Measurements from ENCODE around the gene AQP11. TPM values are rescaled to one million over a fixed set of nuclear protein-coding genes. Genes with fewer than 3 reads are reported as not detected.

The AQP11 gene
- total RNA-seq, 1 donor from 2014 or later: 2.1 TPM

DNA sequence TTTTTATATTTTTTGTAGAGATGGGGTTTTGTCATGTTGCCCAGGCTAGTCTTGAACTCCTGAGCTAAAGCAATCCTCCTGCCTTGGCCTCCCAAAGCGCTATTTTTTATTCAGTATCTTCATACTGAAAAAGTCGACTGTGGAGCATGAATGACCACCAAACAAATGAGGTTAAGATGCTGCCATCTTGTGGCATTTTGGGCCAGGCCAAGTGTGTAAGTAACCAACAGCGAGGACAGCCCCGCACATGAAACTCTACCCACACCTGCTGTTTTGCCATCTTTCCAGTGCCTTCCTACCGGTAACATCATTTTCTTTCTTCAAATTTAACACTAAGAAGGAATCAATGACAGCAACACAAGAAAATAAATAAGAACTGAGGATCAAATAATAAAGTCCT, 32.2 kb upstream of the AQP11 start:
- Mint-ChIP-seq H3K36me3 (ENCODE audit: low read depth) (no peaks in the 10 kb centered on the region), H3K27ac (ENCODE audit: unreplicated experiment) (no peak overlapping the region), H3K4me1 (no peaks in the 10 kb centered on the region), H3K4me3 (no peak overlapping the region), H3K9me3 (no peaks in the 10 kb centered on the region), H3K27me3 (ENCODE audit: low read depth) (no peaks in the 10 kb centered on the region)
- DNase-seq (ENCODE audit: low read depth, low spot score): no peak
- TF ChIP-seq, protein P1, sequence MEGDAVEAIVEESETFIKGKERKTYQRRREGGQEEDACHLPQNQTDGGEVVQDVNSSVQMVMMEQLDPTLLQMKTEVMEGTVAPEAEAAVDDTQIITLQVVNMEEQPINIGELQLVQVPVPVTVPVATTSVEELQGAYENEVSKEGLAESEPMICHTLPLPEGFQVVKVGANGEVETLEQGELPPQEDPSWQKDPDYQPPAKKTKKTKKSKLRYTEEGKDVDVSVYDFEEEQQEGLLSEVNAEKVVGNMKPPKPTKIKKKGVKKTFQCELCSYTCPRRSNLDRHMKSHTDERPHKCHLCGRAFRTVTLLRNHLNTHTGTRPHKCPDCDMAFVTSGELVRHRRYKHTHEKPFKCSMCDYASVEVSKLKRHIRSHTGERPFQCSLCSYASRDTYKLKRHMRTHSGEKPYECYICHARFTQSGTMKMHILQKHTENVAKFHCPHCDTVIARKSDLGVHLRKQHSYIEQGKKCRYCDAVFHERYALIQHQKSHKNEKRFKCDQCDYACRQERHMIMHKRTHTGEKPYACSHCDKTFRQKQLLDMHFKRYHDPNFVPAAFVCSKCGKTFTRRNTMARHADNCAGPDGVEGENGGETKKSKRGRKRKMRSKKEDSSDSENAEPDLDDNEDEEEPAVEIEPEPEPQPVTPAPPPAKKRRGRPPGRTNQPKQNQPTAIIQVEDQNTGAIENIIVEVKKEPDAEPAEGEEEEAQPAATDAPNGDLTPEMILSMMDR (conservative IDR thresholded peaks at IDR 0.05): peak; percentile 32

GRCh38 chr11:77558380-77558779, 31.4 kb upstream of the AQP11 start:
- Mint-ChIP-seq H3K36me3 (ENCODE audit: low read depth) (no peaks in the 10 kb centered on the region), H3K4me3 (no peak overlapping the region), H3K4me1 (no peaks in the 10 kb centered on the region), H3K27me3 (ENCODE audit: low read depth) (no peaks in the 10 kb centered on the region), H3K27ac (ENCODE audit: unreplicated experiment) (peak overlapping the region; percentile 71), H3K9me3 (no peaks in the 10 kb centered on the region)
- no peak for DNase-seq (ENCODE audit: low read depth, low spot score)
- TF ChIP-seq, protein P1 (conservative IDR thresholded peaks at IDR 0.05): no peak

- Mint-ChIP-seq H3K4me3 (no peak overlapping the region), H3K27me3 (ENCODE audit: low read depth) (no peaks in the 10 kb centered on the region), H3K36me3 (ENCODE audit: low read depth) (no peaks in the 10 kb centered on the region), H3K9me3 (peaks cover 7% of the 10 kb centered on the region), H3K27ac (ENCODE audit: unreplicated experiment) (no peak overlapping the region), H3K4me1 (no peaks in the 10 kb centered on the region)
- no peak for DNase-seq (ENCODE audit: low read depth, low spot score)
- TF ChIP-seq, protein P1 (conservative IDR thresholded peaks at IDR 0.05): no peak
These were observed 29.9 kb upstream of the AQP11 start for GRCh38 chr11:77559686-77560401.

- Mint-ChIP-seq H3K36me3 (ENCODE audit: low read depth) (peaks cover 3% of the 10 kb centered on the region), H3K27ac (ENCODE audit: unreplicated experiment) (no peak overlapping the region), H3K27me3 (ENCODE audit: low read depth) (no peaks in the 10 kb centered on the region), H3K4me3 (no peak overlapping the region), H3K9me3 (peaks cover 10% of the 10 kb centered on the region), H3K4me1 (no peaks in the 10 kb centered on the region)
- DNase-seq (ENCODE audit: low read depth, low spot score): no peak
- TF ChIP-seq, protein P1 (conservative IDR thresholded peaks at IDR 0.05): no peak
These were observed 29.1 kb upstream of the AQP11 start for GRCh38 chr11:77560605-77561004.

DNA sequence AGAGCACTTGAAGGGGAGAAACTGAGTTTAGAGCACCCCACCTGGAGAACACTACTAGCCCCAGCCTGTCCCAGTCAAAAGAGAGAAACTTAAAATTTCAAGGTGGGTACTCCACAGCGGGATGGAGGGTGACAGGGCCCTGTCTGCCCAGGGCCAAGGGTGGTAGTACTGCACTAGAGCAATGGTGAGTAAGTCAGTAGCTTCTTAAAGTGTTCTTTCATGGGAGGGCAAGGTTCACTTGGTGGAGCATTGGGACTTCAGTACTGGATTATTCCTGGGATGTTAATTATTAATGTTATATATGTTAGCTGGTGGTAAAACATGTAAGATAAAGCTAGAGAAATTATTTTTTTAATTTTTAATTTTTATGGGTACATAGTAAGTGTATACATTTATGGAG, 28.5 kb upstream of the AQP11 start:
- TF ChIP-seq, protein P1 (conservative IDR thresholded peaks at IDR 0.05): no peak
- H3K27me3 Mint-ChIP-seq (ENCODE audit: low read depth): no peaks in the 10 kb centered on the region
- H3K4me3 Mint-ChIP-seq: no peak overlapping the region
- no peak overlapping the region for H3K27ac Mint-ChIP-seq (ENCODE audit: unreplicated experiment)
- no peak for DNase-seq (ENCODE audit: low read depth, low spot score)
- H3K9me3 Mint-ChIP-seq: peaks cover 10% of the 10 kb centered on the region
- no peaks in the 10 kb centered on the region for H3K4me1 Mint-ChIP-seq
- peaks cover 3% of the 10 kb centered on the region for H3K36me3 Mint-ChIP-seq (ENCODE audit: low read depth)
